CD4-positive, CD25-positive, alpha-beta regulatory T cell (primary cell): Measurements from ENCODE around the gene CDT1. TPM values are rescaled to one million over a fixed set of nuclear protein-coding genes. Genes with fewer than 3 reads are reported as not detected.
A peak's percentile ranks its signal among the peaks of the same experiment; 100 is the strongest.

Source experiments
- ATAC-seq, 2 donors: fragments of 150-1000 bp; cut with Tn5 transposase; one replicate each; pipeline ENCODE4 v1.10.0; 2021; ENCODE audit warnings: low read depth in 2 of 2, moderate number of reproducible peaks in 2 of 2, moderate library complexity in 1 of 2
- DNase-seq, 3 donors: peaks; one replicate each; pipeline versions ENCODE4 v3.0.0 to v3.0.0-alpha.2; 2012 to 2022; ENCODE audit warnings: mixed read lengths in 1 of 3
- H3K27ac ChIP-seq: one replicate; pipeline ENCODE4 v1.7.0; 2013; ENCODE audit warnings: mild to moderate bottlenecking, low read length; ENCODE audit not compliant: insufficient read depth, poor library complexity, severe bottlenecking
- H3K27me3 ChIP-seq: one replicate; pipeline ENCODE4 v1.7.0; 2013; ENCODE audit warnings: low read length; ENCODE audit not compliant: control insufficient read depth, insufficient read depth
- H3K36me3 ChIP-seq: one replicate; pipeline ENCODE4 v1.7.0; 2013; ENCODE audit warnings: mild to moderate bottlenecking, low read length, moderate library complexity; ENCODE audit not compliant: control insufficient read depth, insufficient read depth
- H3K4me1 ChIP-seq: 2 replicates; pipeline ENCODE4 v1.7.0; 2013; ENCODE audit warnings: mild to moderate bottlenecking, low read length; ENCODE audit not compliant: insufficient read depth, control insufficient read depth, poor library complexity, severe bottlenecking
- H3K4me3 ChIP-seq: one replicate; pipeline ENCODE4 v1.7.0; 2013; ENCODE audit warnings: low read depth, mild to moderate bottlenecking, low read length, moderate library complexity
- H3K9me3 ChIP-seq, 2 experiments: 1 replicate in 1 of 2; 2 replicates in 1 of 2; pipeline ENCODE4 v1.7.0; 2013; ENCODE audit warnings: low read length in 2 of 2, mild to moderate bottlenecking in 1 of 2, moderate library complexity in 1 of 2; ENCODE audit not compliant: control insufficient read depth in 2 of 2
- H3K27ac Mint-ChIP-seq, 3 donors: one replicate each; pipeline ENCODE4 v1.8.0; 2020 to 2022; ENCODE audit warnings: mild to moderate bottlenecking in 3 of 3, mixed read lengths in 3 of 3, moderate library complexity in 2 of 3
- H3K27me3 Mint-ChIP-seq: one replicate; pipeline ENCODE4 v1.8.0; 2022; ENCODE audit warnings: mild to moderate bottlenecking, mixed read lengths
- H3K36me3 Mint-ChIP-seq: one replicate; pipeline ENCODE4 v1.8.0; 2020; ENCODE audit warnings: mixed read lengths
- H3K4me1 Mint-ChIP-seq, 4 donors: one replicate each; pipeline ENCODE4 v1.8.0; 2020 to 2022; ENCODE audit warnings: mixed read lengths in 4 of 4, mild to moderate bottlenecking in 1 of 4
- H3K4me3 Mint-ChIP-seq, 4 donors: one replicate each; pipeline ENCODE4 v1.8.0; 2020 to 2022; ENCODE audit warnings: mild to moderate bottlenecking in 4 of 4, mixed read lengths in 4 of 4, moderate library complexity in 3 of 4
- H3K9me3 Mint-ChIP-seq, 7 donors: one replicate each; pipeline ENCODE4 v1.8.0; 2020 to 2022; ENCODE audit warnings: mixed read lengths in 7 of 7, mild to moderate bottlenecking in 3 of 7, moderate library complexity in 2 of 7
- polyA plus RNA-seq, 4 donors: library from polyadenylated mRNA; unstranded; fragments of 300-500 nt; fragmentation: Illumina TruSeq; gene quantifications; one replicate each; pipeline ENCODE4 v1.2.3, GENCODE V29; 2021
- total RNA-seq: library from RNA; stranded (reverse); gene quantifications from one replicate; pipeline ENCODE4 v1.2.3, GENCODE V29; 2022

Gene CDT1
- total and polyA plus RNA-seq, 5 donors from 2014 or later = 0.60 to 4.8 (median 1.4) TPM

GRCh38 chr16:88759245-88759975 is 44.2 kb upstream of the CDT1 start:
- Mint-ChIP-seq H3K36me3 (peaks cover 3% of the 10 kb centered on the region), H3K27ac (peak overlapping the region; percentile 85 to 96 (median 88)), H3K9me3 (no peaks in the 10 kb centered on the region), H3K4me1 (peaks cover 0 to 45% (median 13%) of the 10 kb centered on the region in 4 donors), H3K4me3 (peak overlapping the region in 3 of 4 donors; percentile 57 to 86 (median 82)), H3K27me3 (no peaks in the 10 kb centered on the region)
- H3K9me3 ChIP-seq = no peaks in the 10 kb centered on the region
- H3K27me3 ChIP-seq = no peaks in the 10 kb centered on the region
- ATAC-seq = peak; percentile 57 to 66
- H3K4me1 ChIP-seq = peaks cover 47% of the 10 kb centered on the region
- DNase-seq = peak; percentile 35 to 78 (median 44)
- H3K36me3 ChIP-seq = peaks cover 11% of the 10 kb centered on the region
- H3K4me3 ChIP-seq = no peak overlapping the region
- H3K27ac ChIP-seq = peak overlapping the region; percentile 69

GRCh38 chr16:88759976-88760350 is 43.6 kb upstream of the CDT1 start:
- no peak overlapping the region for H3K27ac Mint-ChIP-seq
- H3K36me3 Mint-ChIP-seq = peaks cover 3% of the 10 kb centered on the region
- Histone ChIP-seq H3K4me1 (peaks cover 47% of the 10 kb centered on the region), H3K4me3 (no peak overlapping the region), H3K9me3 (no peaks in the 10 kb centered on the region), H3K36me3 (peaks cover 11% of the 10 kb centered on the region), H3K27me3 (no peaks in the 10 kb centered on the region), H3K27ac (peak overlapping the region; percentile 69)
- peaks cover 0 to 46% (median 13%) of the 10 kb centered on the region in 4 donors for H3K4me1 Mint-ChIP-seq
- DNase-seq = no peak
- H3K27me3 Mint-ChIP-seq = no peaks in the 10 kb centered on the region
- H3K9me3 Mint-ChIP-seq = no peaks in the 10 kb centered on the region
- no peak for ATAC-seq
- H3K4me3 Mint-ChIP-seq = peak overlapping the region in 2 of 4 donors; percentile 31 to 39

GRCh38 chr16:88760424-88761142 is 43.0 kb upstream of the CDT1 start:
- H3K27ac Mint-ChIP-seq = peak overlapping the region in 1 of 3 donors; percentile 55
- peaks cover 0 to 42% (median 13%) of the 10 kb centered on the region in 4 donors for H3K4me1 Mint-ChIP-seq
- H3K27me3 ChIP-seq = no peaks in the 10 kb centered on the region
- no peaks in the 10 kb centered on the region for H3K9me3 ChIP-seq
- ATAC-seq (no peak), DNase-seq (no peak)
- H3K36me3 Mint-ChIP-seq = peaks cover 3% of the 10 kb centered on the region
- peak overlapping the region; percentile 69 for H3K27ac ChIP-seq
- no peak overlapping the region for H3K4me3 ChIP-seq
- H3K9me3 Mint-ChIP-seq = no peaks in the 10 kb centered on the region
- H3K4me3 Mint-ChIP-seq = peak overlapping the region in 2 of 4 donors; percentile 31 to 39
- H3K36me3 ChIP-seq = peaks cover 11% of the 10 kb centered on the region
- peaks cover 47% of the 10 kb centered on the region for H3K4me1 ChIP-seq
- no peaks in the 10 kb centered on the region for H3K27me3 Mint-ChIP-seq

GRCh38 chr16:88761143-88761534 is 42.5 kb upstream of the CDT1 start:
- no peak overlapping the region for H3K27ac Mint-ChIP-seq
- H3K9me3 Mint-ChIP-seq = no peaks in the 10 kb centered on the region
- no peak for DNase-seq
- Histone ChIP-seq H3K36me3 (peaks cover 11% of the 10 kb centered on the region), H3K27ac (no peak overlapping the region), H3K27me3 (no peaks in the 10 kb centered on the region), H3K9me3 (no peaks in the 10 kb centered on the region), H3K4me3 (no peak overlapping the region), H3K4me1 (peaks cover 42% of the 10 kb centered on the region)
- peaks cover 0 to 44% (median 13%) of the 10 kb centered on the region in 4 donors for H3K4me1 Mint-ChIP-seq
- no peak for ATAC-seq
- H3K36me3 Mint-ChIP-seq = peaks cover 3% of the 10 kb centered on the region
- no peaks in the 10 kb centered on the region for H3K27me3 Mint-ChIP-seq
- no peak overlapping the region for H3K4me3 Mint-ChIP-seq

- no peak for DNase-seq
- no peaks in the 10 kb centered on the region for H3K27me3 ChIP-seq
- peaks cover 0 to 44% (median 17%) of the 10 kb centered on the region in 4 donors for H3K4me1 Mint-ChIP-seq
- H3K36me3 ChIP-seq = peaks cover 11% of the 10 kb centered on the region
- H3K9me3 Mint-ChIP-seq = no peaks in the 10 kb centered on the region
- no peaks in the 10 kb centered on the region for H3K9me3 ChIP-seq
- H3K27me3 Mint-ChIP-seq = no peaks in the 10 kb centered on the region
- no peak overlapping the region for H3K27ac ChIP-seq
- H3K36me3 Mint-ChIP-seq = peaks cover 3% of the 10 kb centered on the region
- no peak for ATAC-seq
- no peak overlapping the region for H3K4me3 Mint-ChIP-seq
- no peak overlapping the region for H3K4me3 ChIP-seq
- peaks cover 43% of the 10 kb centered on the region for H3K4me1 ChIP-seq
- H3K27ac Mint-ChIP-seq = no peak overlapping the region
Measured at GRCh38 chr16:88761830-88762229, 41.8 kb upstream of the CDT1 start.

GRCh38 chr16:88762258-88762870 is 41.2 kb upstream of the CDT1 start:
- Mint-ChIP-seq H3K4me1 (peaks cover 0 to 46% (median 21%) of the 10 kb centered on the region in 4 donors), H3K27ac (no peak overlapping the region), H3K36me3 (peaks cover 3% of the 10 kb centered on the region), H3K27me3 (no peaks in the 10 kb centered on the region), H3K9me3 (no peaks in the 10 kb centered on the region), H3K4me3 (no peak overlapping the region)
- Histone ChIP-seq H3K4me3 (no peak overlapping the region), H3K9me3 (no peaks in the 10 kb centered on the region), H3K4me1 (peaks cover 48% of the 10 kb centered on the region), H3K27ac (no peak overlapping the region), H3K36me3 (peaks cover 11% of the 10 kb centered on the region), H3K27me3 (no peaks in the 10 kb centered on the region)
- DNase-seq (no peak), ATAC-seq (no peak)

GRCh38 chr16:88762941-88763340 is 40.6 kb upstream of the CDT1 start:
- Mint-ChIP-seq H3K4me3 (no peak overlapping the region), H3K27ac (no peak overlapping the region), H3K27me3 (no peaks in the 10 kb centered on the region), H3K4me1 (peaks cover 0 to 46% (median 21%) of the 10 kb centered on the region in 4 donors), H3K36me3 (peaks cover 3% of the 10 kb centered on the region), H3K9me3 (no peaks in the 10 kb centered on the region)
- Histone ChIP-seq H3K27me3 (no peaks in the 10 kb centered on the region), H3K9me3 (no peaks in the 10 kb centered on the region), H3K27ac (no peak overlapping the region), H3K4me1 (peaks cover 49% of the 10 kb centered on the region), H3K36me3 (peaks cover 11% of the 10 kb centered on the region), H3K4me3 (no peak overlapping the region)
- DNase-seq (no peak), ATAC-seq (no peak)
